GM06990 (cell line): Measurements from ENCODE around the gene PRKCA.

Experiments
- DNase-seq: peaks from one replicate; pipeline ENCODE4 v3.0.0-alpha.2; 2011; ENCODE audit not compliant: insufficient read length; ENCODE audit errors: extremely low read depth
- H3K27me3 ChIP-seq: replicated peaks from 2 replicates; pipeline ENCODE4 v1.6.0; 2011; ENCODE audit warnings: low read length; ENCODE audit not compliant: control insufficient read depth, insufficient read depth
- H3K36me3 ChIP-seq: 2 replicates; pipeline ENCODE4 v1.5.1; 2011; ENCODE audit warnings: low read length; ENCODE audit not compliant: control insufficient read depth, insufficient read depth
- H3K4me3 ChIP-seq: replicated peaks from 2 replicates; pipeline ENCODE4 v1.5.1; 2011; ENCODE audit warnings: low read depth, mild to moderate bottlenecking, control low read depth, low read length
- TF ChIP-seq, protein P1 (sequence below): IDR thresholded peaks from 2 replicates; pipeline ENCODE4 v1.5.1; 2011; ENCODE audit warnings: low read length, control low read depth, mild to moderate bottlenecking, inconsistent platforms; ENCODE audit not compliant: insufficient read depth, poor library complexity, severe bottlenecking

PRKCA gene

GRCh38 chr17:66789093-66789492, 486.7 kb downstream of the PRKCA start:
- Histone ChIP-seq H3K27me3 (no peaks in the 10 kb centered on the region; the same call in 1 of the 2 replicates), H3K36me3 (no peaks in the 10 kb centered on the region), H3K4me3 (no peak overlapping the region)
- DNase-seq: no peak
- TF ChIP-seq, protein P1, sequence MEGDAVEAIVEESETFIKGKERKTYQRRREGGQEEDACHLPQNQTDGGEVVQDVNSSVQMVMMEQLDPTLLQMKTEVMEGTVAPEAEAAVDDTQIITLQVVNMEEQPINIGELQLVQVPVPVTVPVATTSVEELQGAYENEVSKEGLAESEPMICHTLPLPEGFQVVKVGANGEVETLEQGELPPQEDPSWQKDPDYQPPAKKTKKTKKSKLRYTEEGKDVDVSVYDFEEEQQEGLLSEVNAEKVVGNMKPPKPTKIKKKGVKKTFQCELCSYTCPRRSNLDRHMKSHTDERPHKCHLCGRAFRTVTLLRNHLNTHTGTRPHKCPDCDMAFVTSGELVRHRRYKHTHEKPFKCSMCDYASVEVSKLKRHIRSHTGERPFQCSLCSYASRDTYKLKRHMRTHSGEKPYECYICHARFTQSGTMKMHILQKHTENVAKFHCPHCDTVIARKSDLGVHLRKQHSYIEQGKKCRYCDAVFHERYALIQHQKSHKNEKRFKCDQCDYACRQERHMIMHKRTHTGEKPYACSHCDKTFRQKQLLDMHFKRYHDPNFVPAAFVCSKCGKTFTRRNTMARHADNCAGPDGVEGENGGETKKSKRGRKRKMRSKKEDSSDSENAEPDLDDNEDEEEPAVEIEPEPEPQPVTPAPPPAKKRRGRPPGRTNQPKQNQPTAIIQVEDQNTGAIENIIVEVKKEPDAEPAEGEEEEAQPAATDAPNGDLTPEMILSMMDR: no peak

DNA sequence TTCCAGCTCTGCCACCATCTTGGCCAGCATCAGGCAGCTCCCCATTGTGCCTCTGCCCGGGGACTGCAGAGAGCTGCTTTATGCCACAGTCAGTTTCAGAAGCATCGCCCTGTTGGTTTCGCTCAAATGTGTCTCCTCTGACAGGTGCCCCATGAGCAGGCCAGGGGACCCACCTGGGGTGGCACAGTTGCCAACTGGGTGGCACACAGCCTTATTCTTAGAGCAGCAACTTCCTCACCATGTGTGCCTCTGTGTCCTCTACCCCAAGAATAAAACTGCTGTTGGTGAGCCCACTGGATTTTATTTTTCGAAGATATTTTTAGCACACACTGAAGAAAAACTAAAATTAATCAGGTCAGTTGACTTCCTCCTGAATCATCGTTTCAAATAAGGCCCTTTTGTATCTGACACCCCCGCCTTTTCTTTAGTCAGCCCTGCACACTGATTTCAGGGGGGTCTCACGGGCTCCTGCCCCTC, 487.6 kb downstream of the PRKCA start:
- Histone ChIP-seq H3K36me3 (no peaks in the 10 kb centered on the region), H3K27me3 (no peaks in the 10 kb centered on the region; the same call in 1 of the 2 replicates), H3K4me3 (no peak overlapping the region)
- DNase-seq: no peak
- TF ChIP-seq, protein P1: no peak

DNA sequence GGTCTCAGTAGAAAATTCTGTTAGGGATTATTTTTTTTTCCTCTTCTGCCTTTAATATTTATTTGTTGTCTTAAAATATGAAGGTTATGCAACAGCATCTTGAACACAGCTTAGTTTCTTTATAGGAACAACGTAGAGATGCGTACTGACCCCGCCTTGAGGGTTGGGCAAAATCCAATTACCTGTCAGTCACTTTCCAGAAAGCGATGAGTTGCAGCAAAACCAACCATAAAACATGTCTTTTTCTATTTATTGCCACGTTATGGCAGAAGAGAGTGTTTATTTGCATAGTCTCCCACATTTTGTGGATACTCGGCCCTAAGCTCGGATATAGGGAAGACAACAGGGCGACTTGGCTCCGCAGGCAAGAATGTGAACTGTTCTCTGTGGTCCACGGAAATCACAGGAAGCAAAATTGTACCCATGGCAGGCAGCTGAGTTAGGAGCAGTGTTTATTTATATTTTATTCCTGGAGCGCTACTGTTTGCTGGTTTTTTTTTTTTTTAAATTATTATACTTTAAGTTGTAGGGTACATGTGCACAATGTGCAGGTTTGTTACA, 488.2 kb downstream of the PRKCA start:
- no peaks in the 10 kb centered on the region; the same call in 1 of the 2 replicates for H3K27me3 ChIP-seq
- TF ChIP-seq, protein P1: no peak
- no peaks in the 10 kb centered on the region for H3K36me3 ChIP-seq
- no peak for DNase-seq
- no peak overlapping the region for H3K4me3 ChIP-seq

- Histone ChIP-seq H3K4me3 (no peak overlapping the region), H3K27me3 (no peaks in the 10 kb centered on the region; the same call in 1 of the 2 replicates), H3K36me3 (no peaks in the 10 kb centered on the region)
- DNase-seq: no peak
- TF ChIP-seq, protein P1: no peak
Measured at GRCh38 chr17:66791347-66791746, 488.9 kb downstream of the PRKCA start.

DNA sequence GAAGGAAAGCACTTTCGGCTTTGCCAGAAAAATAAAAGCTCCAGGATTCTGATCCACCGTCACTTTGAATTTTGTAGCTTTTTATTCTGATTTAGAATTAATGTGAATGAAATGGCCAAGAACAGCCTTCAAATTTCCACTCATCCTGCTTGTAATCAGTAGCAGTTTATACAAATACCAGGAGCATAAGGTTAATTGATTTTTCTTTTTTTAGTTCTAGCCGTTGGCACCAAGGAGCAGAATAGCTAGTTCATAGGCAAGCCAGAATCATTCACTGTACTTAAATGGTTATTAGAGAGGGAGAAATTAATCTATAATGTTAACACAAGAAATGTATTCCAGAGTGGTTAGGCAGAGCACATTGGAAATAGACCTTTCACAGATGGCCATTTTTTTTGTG, 491.4 kb downstream of the PRKCA start:
- no peak for DNase-seq
- no peaks in the 10 kb centered on the region for H3K36me3 ChIP-seq

More for the DNA sequence above, 491.4 kb downstream of the PRKCA start:
- TF ChIP-seq, protein P1: no peak
- no peak overlapping the region for H3K4me3 ChIP-seq
- H3K27me3 ChIP-seq: no peaks in the 10 kb centered on the region; the same call in 1 of the 2 replicates
